ENCODE measurements around the gene B3GNT7.
"Not testable (repeated sequence)": the region's sequence is repeated elsewhere in the genome, so short reads cannot be mapped to it uniquely, and the experiment has no call there.

Gene B3GNT7

DNA sequence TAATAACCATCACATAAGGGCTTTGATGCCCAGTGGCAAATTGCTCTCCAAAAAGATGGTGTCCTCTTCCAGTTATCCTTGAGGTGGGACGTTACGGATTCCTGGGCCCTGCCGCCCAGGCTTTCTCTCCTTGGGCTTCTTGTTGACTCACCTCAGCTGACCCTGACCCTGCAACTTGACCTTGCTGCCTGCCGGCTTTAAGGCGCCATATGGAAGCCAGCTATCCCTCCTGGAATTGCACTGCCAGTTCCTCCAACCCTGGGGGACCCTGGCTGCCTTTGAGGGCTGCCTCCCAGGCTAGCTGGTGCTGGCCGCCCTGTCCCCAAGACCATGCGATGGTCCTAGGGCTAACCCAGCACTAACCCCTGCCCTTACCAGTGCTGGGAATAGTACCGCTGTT lies 28.3 kb upstream of the B3GNT7 start:
- DNase-seq: no peak

DNA sequence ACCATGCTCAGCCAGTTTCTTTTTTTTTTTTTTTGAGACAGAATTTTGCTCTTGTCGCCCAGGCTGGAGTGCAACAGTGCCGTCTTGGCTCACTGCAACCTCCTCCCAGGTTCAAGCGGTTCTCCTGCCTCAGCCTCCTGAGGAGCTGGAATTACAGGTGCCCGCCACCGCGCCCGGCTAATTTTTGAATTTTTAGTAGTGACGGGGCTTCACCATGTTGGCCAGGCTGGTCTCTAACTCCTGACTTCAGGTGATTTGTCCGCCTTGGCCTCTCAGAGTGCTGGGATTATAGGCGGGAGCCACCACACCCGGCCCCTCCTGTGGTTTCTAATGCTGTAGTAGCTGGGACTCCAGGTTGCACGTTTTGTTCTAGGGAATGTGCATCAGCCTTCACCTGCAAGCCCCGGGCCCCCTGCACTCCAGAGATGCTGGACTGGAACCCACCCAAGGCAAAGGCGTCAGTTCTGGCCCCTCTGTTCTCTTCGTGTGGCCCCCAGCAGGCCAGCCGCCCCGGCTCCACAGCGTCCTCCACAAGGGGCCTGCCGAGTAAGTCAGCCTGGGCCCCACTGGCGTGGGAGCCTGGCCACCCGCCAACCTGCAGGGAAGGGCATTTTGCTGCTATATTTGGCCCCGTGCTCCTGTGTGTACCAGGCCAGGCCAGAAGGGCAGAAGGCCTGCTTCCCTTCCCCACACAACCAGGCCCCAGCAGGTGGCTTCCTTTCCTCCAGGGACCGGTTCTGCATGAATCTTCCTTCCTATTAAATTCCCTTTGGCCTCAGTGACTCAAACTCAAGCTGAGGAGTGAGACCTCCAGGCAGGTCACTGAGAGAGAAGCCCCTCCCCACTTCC lies 25.7 kb upstream of the B3GNT7 start:
- no peak for DNase-seq

DNA sequence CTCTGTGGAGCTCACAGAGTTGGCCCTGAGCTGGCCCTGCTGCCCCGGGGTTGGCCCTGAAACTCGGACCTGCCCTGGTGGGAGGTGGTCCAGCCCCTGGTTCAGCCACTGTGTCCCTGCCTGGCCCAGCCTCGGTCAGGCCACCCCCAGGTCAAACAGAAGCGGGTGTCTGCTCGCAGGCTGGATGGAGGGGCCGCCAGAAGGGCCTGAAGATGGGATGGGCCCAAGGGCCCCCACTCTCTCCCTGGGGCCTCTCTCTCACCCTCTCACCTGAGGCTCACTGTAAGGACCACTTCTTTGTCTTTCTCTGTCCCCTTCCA lies 25.1 kb upstream of the B3GNT7 start:
- DNase-seq: no peak

DNA sequence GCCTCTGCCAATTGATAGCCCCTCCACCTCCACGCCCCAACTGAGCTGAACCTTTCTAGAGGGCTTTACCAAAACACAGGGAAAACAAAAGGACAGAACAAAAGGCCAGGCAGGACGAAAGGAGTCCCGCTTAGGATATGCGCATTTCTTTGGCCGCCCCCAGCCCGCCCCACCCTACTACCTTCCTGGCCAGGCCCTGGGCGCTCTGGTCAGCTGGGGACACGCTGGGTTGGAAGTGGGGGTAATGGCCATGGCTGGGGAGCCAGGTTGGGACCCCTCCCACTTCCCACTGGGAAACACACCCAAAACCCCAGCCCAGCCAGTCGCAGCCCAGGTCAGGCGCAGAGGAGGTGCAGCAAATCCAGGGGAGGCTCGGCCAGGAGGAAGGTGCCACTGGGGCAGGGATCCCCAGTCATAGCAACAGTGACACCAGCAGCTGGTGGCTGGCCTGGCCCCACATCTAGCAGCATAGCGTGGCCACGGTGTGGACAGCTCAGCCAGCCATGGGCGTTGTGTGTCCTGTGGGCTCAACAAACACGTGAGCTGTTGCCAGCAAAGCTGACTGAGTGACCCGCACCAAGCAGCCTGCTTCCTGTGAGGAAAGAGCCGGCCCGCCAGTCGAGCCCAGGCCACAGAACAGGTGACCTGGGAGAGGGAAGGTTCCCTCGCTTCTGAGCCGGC lies 24.6 kb upstream of the B3GNT7 start:
- no peak for DNase-seq

DNA sequence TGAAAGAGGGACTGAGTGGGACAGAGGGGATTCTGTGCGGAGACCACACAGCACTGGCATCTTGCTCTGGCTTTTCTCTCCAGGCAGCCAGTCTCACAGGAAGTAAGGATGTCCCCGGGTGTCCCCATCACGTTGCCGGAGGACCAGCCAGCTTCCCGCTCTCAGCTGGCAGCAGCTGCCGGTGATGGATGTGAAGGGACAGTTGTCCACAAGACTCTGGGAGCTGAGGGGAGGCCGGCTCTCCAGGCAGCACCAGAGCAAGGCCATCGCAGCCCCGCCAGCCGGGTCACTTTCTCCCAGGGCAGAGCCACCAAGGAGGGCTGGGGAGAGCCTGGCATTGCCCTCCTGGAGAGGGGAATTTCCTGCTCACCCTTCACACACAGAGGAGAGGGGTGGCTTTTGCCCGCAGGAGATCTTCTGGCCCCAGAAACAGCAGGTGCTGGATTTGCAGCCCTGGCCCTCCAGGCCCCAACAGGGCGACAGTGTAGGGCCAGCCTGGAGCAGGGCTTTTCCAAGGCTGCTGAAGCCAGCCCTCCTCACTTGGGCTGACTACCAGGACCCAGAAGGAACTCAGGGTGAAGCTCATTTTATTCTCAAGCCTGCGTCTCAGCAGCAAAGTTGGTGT lies 24.0 kb upstream of the B3GNT7 start:
- no peak for DNase-seq

DNA sequence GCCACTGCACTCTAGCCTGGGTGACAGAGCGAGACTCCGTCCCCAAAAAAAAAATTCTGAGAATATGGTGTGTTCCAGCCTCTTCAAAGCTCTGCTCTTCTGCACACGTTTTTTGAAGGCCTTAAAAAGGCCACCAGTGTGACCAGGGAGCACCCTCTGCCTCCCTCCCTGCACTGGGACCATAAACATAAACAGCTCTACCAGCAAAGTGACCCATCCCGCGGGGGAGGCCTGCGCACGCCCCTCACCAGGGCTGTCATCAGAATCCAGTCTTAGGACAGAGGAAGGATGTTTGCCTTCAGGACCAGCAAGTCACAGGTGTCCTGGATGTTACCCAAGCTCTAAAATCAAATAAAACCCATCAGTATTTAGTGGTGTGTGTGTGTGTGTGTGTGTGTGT lies 23.2 kb upstream of the B3GNT7 start:
- DNase-seq: no peak

DNA sequence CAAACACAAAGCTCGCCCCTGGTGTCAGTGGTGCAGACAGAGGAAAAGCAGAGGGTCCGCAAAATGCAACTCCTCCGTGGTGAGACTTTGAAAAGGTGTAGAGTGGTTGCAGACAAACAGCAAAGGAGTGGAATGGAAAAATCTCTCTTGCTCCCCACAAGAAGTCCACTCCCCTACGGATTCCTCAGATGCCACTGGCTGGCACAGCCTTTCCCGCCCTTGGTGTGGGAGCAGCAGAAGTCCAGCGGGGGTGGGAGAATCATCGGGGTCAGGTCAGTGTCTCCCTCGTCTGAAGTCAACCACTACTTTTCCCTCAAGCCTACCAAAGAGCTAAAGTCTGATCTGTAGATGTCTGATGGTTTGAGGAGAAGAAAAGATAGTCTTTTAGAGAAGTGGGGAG lies 22.3 kb upstream of the B3GNT7 start:
- DNase-seq: no peak

DNA sequence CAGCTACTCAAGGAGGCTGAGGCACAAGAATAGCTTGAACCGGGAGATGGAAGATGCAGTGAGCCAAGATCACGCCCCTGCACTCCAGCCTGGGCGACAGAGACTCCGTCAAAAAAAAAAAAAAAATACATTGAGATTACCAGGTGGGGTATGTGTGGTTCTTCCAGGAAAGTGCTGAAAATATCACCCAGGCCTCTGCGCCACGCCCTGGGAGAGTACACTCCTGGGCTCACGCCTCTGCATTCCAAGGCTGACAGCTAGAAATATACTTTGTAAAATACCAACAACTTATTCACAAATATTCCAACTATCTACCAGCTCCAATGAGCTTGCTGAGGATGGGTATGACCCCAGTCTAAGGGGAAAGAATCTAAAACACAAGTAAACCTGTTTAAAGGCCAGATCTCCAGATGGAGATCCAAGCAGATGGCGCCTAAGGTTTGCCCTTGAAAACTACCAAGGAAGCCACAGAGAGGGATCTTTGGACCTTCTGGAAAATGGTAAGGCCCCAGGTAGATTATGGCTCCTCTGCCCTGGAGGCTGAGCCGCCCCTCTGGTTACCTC lies 21.6 kb upstream of the B3GNT7 start:
- no peak for DNase-seq

DNA sequence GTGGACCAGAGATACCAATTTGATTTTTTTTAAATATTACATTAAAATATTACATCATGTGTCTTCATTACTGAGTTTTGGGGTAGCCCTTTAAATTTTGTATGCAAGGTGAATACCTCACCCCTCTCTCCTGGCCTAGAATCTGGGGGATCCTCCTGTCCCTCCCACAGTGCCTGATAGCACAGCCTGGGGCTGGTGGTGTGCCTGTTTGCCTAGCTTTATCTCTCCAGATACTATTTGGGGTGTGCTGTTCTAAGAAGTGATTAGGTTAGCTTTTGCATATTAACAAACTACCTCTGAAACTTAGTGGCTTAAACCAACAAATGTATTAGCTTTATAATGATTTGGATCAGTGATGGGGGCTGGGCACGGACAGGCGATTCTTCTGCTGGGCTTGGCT lies 20.7 kb upstream of the B3GNT7 start:
- no peak for DNase-seq

DNA sequence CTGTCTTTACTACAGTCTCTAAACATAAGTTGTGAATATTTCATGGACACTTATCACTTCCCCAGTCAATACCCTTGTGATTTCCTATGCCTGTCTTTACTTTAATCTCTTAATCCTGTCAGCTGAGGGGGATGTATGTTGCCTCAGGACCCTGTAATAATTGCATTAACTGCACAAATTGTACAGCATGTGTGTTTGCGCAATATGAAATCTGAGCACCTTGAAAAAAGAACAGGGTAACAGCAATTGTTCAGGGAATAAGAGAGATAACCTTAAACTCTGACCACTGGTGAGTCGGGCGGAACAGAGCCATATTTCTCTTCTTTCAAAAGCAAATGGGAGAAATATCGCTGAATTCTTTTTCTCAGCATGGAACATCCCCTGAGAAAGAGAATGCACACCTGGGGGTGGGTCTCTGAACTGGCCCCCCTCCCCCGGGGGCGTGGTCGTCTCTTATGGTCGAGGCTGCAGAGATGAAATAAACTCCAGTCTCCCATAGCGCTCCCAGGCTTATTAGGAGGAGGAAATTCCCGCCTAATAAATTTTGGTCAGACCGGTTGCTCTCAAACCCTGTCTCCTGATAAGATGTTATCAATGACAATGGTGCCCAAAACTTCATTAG lies 19.4 kb upstream of the B3GNT7 start:
- not testable (repeated sequence) for DNase-seq

DNA sequence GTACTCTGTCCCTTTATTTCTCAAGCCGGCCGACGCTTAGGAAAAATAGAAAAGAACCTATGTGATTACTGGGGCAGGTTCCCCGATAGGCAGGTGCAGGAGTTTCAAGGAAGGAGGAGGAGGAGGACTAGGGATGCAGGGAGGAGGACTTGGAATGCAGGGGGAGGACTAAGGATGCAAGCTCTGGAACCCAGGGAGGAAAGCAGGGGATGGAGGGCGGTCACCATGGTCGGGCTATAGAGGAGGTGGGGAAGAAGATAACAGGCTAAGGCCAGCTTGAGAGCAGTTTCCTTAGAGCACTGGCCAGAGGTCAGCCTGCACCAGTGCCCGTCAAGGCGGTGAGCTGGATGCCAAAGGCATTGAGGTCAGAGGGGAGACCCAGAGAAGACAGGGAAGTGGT lies 18.7 kb upstream of the B3GNT7 start:
- no peak for DNase-seq

DNA sequence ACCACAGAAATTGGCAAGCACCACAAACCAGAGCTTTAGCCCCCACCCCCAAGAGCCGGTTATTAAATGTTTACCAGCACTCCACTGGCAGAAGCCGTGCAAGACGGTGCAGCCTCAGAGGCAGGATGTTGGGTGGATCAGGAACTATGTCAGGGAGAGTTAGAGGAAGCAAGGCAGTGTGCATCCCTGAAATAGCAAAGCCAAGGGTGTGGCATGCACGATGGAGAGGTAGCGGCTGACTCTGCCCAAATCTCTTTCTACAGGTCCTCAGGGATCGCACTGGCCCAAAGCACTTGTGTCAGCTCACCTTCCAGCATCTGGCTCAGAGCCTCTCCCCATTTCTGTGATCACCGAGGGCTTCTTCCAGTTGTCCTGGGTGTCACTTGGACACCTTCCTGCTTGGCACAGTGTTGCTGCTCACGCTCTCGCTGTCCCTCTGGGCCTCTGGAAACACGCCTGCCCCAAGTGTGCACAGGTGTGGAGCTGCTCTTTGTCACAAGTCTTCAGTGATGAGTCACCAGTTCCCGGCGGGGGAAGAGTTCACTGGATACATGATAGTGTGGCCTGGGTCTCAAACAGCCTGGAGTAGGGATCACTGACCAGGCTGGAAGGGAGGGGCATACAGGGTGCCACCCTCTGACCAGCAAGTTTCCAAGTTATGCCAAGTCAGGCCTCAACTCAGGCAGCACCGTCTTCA lies 17.3 kb upstream of the B3GNT7 start:
- DNase-seq: no peak

DNA sequence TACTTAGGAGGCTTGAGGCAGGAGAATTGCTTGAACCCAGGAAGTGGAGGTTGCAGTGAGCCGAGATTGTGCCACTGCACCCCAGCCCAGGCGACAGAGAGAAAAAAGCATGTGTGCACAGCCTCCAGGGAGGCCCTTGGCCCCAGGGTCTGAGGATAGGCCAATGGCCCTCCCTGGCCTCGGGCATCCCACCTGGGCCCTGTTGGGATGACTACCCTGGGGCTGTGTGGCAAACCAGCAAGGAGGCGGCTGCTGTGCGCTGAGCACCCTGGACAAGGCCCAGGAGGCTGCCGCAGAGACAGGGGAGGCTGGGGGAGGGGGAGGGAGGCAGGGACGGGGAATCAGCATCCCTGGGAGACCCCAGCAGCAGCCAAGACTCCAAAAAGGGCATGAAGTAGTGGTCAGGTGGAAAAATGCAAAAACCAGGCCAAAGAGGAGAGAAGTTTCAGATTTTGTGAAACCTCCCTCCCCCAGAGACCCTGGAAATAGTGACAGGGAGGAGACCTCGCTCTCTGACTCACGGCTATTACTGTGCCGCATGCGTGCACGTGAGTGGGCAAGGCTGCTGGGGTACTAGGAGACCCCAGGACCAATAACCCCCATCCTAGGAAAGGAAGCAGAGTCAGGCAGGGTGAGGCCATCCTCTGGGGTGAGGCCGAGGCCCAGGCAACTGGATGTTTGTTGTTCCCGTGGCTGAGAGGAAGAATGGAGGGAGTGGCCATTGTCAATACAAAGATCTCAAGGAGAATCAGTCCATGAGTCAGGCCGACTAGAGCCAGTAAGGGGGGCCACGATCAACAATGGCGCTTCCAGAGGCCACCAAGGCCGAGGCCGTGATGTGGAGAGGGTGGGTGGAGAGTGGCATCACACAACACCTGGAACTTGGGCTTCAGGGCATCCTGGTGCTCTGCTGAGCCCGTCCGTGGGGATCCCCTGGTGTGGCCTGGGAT lies 16.0 kb upstream of the B3GNT7 start:
- DNase-seq: no peak

DNA sequence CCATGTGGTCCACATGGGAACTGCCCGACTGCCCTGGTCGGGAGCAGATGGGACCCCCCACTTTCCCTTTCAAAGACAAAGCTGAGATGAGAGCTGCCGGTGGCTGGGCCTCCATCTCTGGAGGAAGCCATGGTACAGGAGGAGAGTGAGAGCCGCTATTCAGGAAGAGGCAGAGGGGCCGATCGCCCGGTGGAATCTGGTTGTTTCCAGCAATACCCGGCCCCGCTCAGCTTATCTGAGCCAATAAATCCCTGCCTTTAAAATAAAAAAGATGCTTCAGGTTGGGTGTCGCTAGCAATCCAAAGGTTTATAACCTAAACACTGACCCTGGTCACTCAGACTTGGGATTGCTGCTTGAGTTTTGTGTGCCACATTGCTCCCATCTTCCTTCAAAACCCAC lies 15.2 kb upstream of the B3GNT7 start:
- DNase-seq: no peak

DNA sequence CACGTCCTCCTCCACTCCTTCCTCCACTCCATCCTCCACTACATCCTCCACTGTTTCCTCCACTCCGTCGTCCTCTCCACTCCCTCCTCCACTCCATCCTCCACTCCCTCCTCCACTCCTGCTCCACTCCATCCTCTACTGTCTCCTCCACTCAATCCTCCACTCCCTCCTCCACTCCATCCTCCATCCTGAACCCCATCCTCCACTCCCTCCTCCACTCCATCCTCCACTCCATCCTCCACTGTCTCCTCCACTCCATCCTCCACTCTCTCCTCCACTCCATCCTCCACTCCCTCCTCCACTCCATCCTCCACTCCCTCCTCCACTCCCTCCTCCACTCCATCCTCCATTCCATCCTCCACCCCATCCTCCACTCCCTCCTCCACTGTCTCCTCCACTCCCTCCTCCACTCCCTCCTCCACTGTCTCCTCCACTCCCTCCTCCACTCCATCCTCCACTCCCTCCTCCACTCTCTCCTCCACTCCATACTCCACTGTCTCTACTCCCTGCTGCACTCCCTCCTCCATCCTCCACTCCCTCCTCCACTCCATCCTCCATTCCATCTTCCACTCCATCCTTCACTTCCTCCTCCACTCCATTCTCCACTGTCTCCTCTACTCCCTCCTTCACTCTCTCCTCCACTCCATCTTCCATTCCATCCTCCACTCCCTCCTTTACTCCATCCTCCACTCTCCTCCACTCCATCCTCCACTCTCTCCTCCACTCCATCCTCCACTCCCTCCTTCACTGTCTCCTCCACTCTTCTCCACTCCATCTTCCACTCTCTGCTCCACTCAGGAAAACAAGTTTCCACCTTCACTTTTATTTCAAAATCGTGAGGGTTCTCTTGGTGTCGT lies 14.3 kb upstream of the B3GNT7 start:
- no peak for DNase-seq

DNA sequence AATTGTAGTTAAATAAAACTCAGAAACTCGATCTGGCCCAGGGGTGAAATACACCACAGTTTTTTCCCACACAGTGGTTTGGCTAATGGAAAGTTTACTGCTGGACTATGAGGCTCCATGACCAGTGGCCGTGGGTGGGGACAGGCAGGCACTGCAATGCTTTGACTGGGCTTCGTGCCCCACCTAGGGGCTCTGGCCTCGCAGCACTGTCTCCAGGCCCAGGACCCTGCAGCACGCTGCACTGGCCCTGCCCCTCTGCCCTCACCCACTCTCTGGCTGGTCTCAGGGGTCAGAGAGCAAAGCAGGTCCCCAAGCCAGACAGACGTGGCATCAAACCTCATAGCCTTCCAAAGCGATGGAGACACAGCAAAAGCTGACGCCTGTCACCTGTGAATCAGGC lies 13.4 kb upstream of the B3GNT7 start:
- no peak for DNase-seq

DNA sequence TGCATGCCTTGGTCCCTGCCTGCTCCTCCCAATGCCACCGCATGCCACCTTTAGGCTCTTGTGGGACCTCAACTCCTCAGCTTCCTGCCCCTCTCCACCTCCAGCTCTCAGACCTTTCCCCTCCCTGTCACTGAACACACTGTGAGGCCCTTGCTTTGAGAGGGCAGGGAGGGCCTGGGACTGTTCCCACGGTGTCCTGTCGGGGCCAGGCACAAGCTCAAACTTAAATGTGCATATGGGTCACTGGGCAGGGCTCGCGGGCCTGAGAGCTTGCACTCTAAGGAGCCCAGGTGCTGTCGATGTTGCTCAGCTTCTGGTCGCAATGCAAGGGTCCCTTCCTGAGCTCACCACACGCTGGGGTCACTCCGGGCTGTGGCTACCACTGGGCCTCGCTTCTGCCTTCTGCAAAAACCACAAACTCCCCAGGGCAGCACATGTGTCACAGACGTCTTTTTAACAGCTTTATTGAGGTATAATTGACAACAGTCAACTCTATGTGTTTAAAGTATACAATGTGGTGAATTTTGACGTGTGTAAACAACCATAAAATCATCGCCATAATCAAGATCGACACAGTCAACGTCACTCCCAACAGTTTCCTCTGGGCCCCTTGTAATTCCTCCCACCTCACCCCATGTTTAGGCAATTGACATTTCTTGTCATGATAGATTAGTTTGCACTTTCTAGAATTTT lies 11.9 kb upstream of the B3GNT7 start:
- no peak for DNase-seq

DNA sequence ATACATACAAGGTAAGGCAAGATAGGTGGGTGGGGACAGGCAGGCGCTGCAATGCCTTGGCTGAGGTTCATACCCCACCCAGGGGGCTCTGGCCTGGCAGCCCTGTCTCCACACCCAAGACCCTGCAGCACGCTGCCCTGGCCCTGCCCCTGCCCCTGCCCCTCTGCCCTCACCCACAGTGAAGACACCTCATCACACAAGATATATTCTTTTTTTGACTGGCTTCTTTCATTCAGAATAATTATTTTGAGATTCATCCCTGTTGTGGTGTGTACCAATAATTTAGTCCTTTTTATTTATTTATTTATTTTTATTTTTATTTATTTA lies 11.4 kb upstream of the B3GNT7 start:
- no peak for DNase-seq

DNA sequence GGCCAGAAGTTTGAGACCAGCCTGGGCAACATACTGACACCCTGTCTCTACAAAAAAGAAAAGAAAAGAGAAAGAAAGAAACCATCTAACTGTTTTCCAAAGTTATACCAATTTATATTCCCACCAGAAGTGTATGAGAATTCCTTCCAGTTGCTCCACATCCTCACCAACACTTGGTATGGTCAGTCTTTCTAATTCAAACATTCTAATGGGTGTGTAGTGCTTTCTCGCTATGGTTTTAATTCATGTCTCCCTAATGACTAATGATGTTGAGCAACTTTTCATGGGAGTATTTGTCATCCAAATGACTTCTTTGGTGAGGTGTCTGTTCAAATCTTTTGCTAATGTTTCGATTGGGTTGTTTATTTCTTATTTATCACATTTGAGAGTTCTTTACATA lies 10.5 kb upstream of the B3GNT7 start:
- no peak for DNase-seq

DNA sequence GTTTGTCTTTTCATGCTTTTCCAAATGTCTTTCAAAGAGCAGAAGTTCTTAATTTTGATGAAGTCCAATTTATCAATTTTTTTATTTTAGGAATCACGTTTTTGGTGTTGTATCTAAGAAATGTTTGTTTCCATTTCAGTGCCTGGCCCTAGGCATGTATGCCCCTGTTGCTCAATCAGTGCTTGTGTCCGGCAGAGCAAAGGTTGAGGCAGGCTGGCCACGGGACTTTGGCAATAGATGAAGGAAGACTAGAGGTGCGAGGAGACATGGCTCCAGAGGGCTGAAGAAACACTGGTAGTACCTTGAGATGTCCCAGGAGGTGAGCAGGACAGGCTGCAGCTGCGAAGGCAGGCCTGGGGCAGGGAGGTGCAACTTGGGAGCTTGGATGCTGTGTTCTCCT lies 10.1 kb upstream of the B3GNT7 start:
- DNase-seq: no peak

All from activated CD4-positive, alpha-beta T cell treated with anti-CD3 and anti-CD28 coated beads, Interleukin-2, amount 50 U/mL, for 4 hours (primary cell).